Gastrocnemius medialis (tissue), 4 donors: ENCODE results near the gene SLTM. TPM values are rescaled to one million over a fixed set of nuclear protein-coding genes. Genes with fewer than 3 reads are reported as not detected.

Experiments used
- ATAC-seq, 2 donors: fragments of 150-250 bp; one replicate each; pipeline ENCODE4 v1.9.1; 2016
- DNase-seq, 2 donors: peaks; one replicate each; pipeline ENCODE4 v3.0.0-alpha.2; 2019
- H3K27ac ChIP-seq, 4 donors: fragments of 200-600 bp; sonication (generic); 1 replicate in 1 of 4; 2 replicates in 3 of 4; pipeline ENCODE4 v1.5.1; 2016 to 2018; ENCODE audit warnings: mild to moderate bottlenecking in 2 of 4, moderate library complexity in 1 of 4
- H3K27me3 ChIP-seq, 3 donors: fragments of 200-600 bp; sonication (generic) in 2 of 3; 1 replicate in 1 of 3; 2 replicates in 2 of 3; pipeline versions ENCODE4 v1.5.1 to v1.6.0; 2016 to 2019; ENCODE audit warnings: mild to moderate bottlenecking in 1 of 3, moderate library complexity in 1 of 3
- H3K36me3 ChIP-seq, 2 donors: fragments of 200-600 bp; sonication (generic) in 1 of 2; one replicate each; pipeline ENCODE4 v1.5.1; 2017 to 2018
- H3K4me1 ChIP-seq, 2 donors: fragments of 200-600 bp; sonication (generic) in 1 of 2; one replicate each; pipeline ENCODE4 v1.5.1; 2016 to 2017; ENCODE audit warnings: mild to moderate bottlenecking in 2 of 2
- H3K4me3 ChIP-seq, 4 donors: fragments of 200-600 bp; sonication (generic) in 3 of 4; 1 replicate in 1 of 4; 2 replicates in 3 of 4; pipeline ENCODE4 v1.5.1; 2016 to 2019; ENCODE audit warnings: mild to moderate bottlenecking in 2 of 4
- H3K9me3 ChIP-seq, 3 donors: fragments of 200-600 bp; sonication (generic) in 2 of 3; 1 replicate in 1 of 3; 2 replicates in 2 of 3; pipeline ENCODE4 v1.5.1; 2016 to 2019
- CTCF ChIP-seq, 5 experiments: fragments of 450-650 bp in 3 of 5; fragments of 200-600 bp in 2 of 5; sonication (generic) in 2 of 5; IDR thresholded peaks in 4 of 5; conservative IDR thresholded peaks in 1 of 5; 1 replicate in 4 of 5; 2 replicates in 1 of 5; pipeline ENCODE4 v1.5.1; 2016 to 2019; ENCODE audit warnings: antibody characterized with exemption in 5 of 5, mild to moderate bottlenecking in 3 of 5, moderate library complexity in 3 of 5
- POLR2A ChIP-seq, 2 donors: fragments of 450-650 bp; IDR thresholded peaks; one replicate each; pipeline ENCODE4 v1.6.1; 2017; ENCODE audit warnings: antibody characterized with exemption in 2 of 2, mild to moderate bottlenecking in 2 of 2, moderate library complexity in 2 of 2
- in situ Hi-C, 4 donors: fragments of 200-750 bp; cut with MboI; loops; one replicate each; pipeline versions ENCODE4 v1.15.0 to v1.8.0; 2017; ENCODE audit warnings: low sequenced_read_pairs in 4 of 4
- intact Hi-C: fragments of 100-400 bp; cut with DNase I; formaldehyde crosslinking; loops from one replicate; pipeline ENCODE4 v1.15.1; 2023; ENCODE audit warnings: low total_unique reads
- total RNA-seq, 4 donors: library from RNA; depleted of rRNA; stranded (reverse); fragments of >200 nt; gene quantifications; one replicate each; pipeline versions ENCODE4 v1.1.0 to v1.2.3, GENCODE V29; 2016

SLTM gene
- total RNA-seq, 4 donors from 2014 or later = 46.5 to 76.2 (median 60.9) TPM

- in situ Hi-C loops (no loop called here), intact Hi-C loops (loop anchor here (1.0 to 5.0 kb wide), 7 partner anchors 55 to 1225 kb away; partner anchors contain the start of genes ADAM10, MINDY2, MYO1E and POLR2M)
- no peaks in the 10 kb centered on the region for H3K9me3 ChIP-seq
- peaks cover 0 to 15% of the 10 kb centered on the region in 2 donors for H3K36me3 ChIP-seq
- H3K4me3 ChIP-seq = peak overlapping the region; percentile 73 to 95 (median 76)
- H3K27me3 ChIP-seq = no peaks in the 10 kb centered on the region
- peak overlapping the region; percentile 93 to 99 (median 96) for H3K27ac ChIP-seq
- peak in 1 of 2 donors; percentile 39 for DNase-seq
- peak; percentile 53 to 55 for ATAC-seq
- TF ChIP-seq POLR2A (IDR thresholded peaks at IDR 0.05) = no peak
- TF ChIP-seq CTCF (IDR thresholded peaks at IDR 0.05 in 4 of 5, conservative IDR thresholded peaks at IDR 0.05 in 1 of 5) = no peak
- peaks cover 13 to 26% of the 10 kb centered on the region in 2 donors for H3K4me1 ChIP-seq
Observed at GRCh38 chr15:58932710-58933280, 684 bp downstream of the SLTM start.

- no peak for ATAC-seq
- in situ Hi-C loops = no loop called here
Observed at GRCh38 chr15:58931987-58932588, 1.4 kb downstream of the SLTM start.

GRCh38 chr15:58929891-58930416 lies 3.5 kb downstream of the SLTM start:
- H3K27ac ChIP-seq = peak overlapping the region in 1 of 4 donors; percentile 99

More at GRCh38 chr15:58931987-58932588, 1.4 kb downstream of the SLTM start:
- peaks cover 0 to 22% of the 10 kb centered on the region in 2 donors for H3K36me3 ChIP-seq
- peak overlapping the region; percentile 93 to 99 (median 96) for H3K27ac ChIP-seq
- H3K4me3 ChIP-seq = peak overlapping the region; percentile 73 to 95 (median 76)
- TF ChIP-seq CTCF (IDR thresholded peaks at IDR 0.05 in 4 of 5, conservative IDR thresholded peaks at IDR 0.05 in 1 of 5) (no peak), POLR2A (IDR thresholded peaks at IDR 0.05) (no peak)
- H3K27me3 ChIP-seq = no peaks in the 10 kb centered on the region
- peaks cover 13 to 26% of the 10 kb centered on the region in 2 donors for H3K4me1 ChIP-seq
- DNase-seq = peak in 1 of 2 donors; percentile 17
- intact Hi-C loops = loop anchor here (2.0 to 5.0 kb wide), 5 partner anchors 185 to 1225 kb away; partner anchors contain the start of genes ADAM10, MYO1E and POLR2M
- H3K9me3 ChIP-seq = no peaks in the 10 kb centered on the region

GRCh38 chr15:58926823-58927222 lies 6.7 kb downstream of the SLTM start:
- DNase-seq (no peak), ATAC-seq (no peak)
- intact Hi-C loops (no loop called here), in situ Hi-C loops (no loop called here)
- no peak overlapping the region for H3K4me3 ChIP-seq
- no peaks in the 10 kb centered on the region for H3K27me3 ChIP-seq
- peaks cover 26 to 29% of the 10 kb centered on the region in 2 donors for H3K4me1 ChIP-seq
- H3K27ac ChIP-seq = no peak overlapping the region
- TF ChIP-seq CTCF (IDR thresholded peaks at IDR 0.05 in 4 of 5, conservative IDR thresholded peaks at IDR 0.05 in 1 of 5) (no peak), POLR2A (IDR thresholded peaks at IDR 0.05) (no peak)
- H3K36me3 ChIP-seq = peaks cover 0 to 32% of the 10 kb centered on the region in 2 donors
- H3K9me3 ChIP-seq = no peaks in the 10 kb centered on the region

More at GRCh38 chr15:58929891-58930416, 3.5 kb downstream of the SLTM start:
- H3K27me3 ChIP-seq = no peaks in the 10 kb centered on the region
- H3K4me3 ChIP-seq = no peak overlapping the region
- no peaks in the 10 kb centered on the region for H3K9me3 ChIP-seq
- no peak for DNase-seq
- TF ChIP-seq POLR2A (IDR thresholded peaks at IDR 0.05) (no peak), CTCF (IDR thresholded peaks at IDR 0.05 in 4 of 5, conservative IDR thresholded peaks at IDR 0.05 in 1 of 5) (no peak)
- peaks cover 16 to 29% of the 10 kb centered on the region in 2 donors for H3K4me1 ChIP-seq
- H3K36me3 ChIP-seq = peaks cover 0 to 32% of the 10 kb centered on the region in 2 donors
- intact Hi-C loops (loop anchor here (5.0 kb wide), 3 partner anchors 183 to 1223 kb away; partner anchors contain the start of genes ADAM10 and POLR2M), in situ Hi-C loops (no loop called here)
- no peak for ATAC-seq
